ENCODE measurements around the gene KCNQ1OT1.

The KCNQ1OT1 gene

GRCh38 chr11:2738551-2739431 is 39.0 kb upstream of the KCNQ1OT1 start:
- no peak for DNase-seq (ENCODE audit: low spot score)
- Histone ChIP-seq H3K9ac (ENCODE audit: low read depth, low read length, poor library complexity) (no peak overlapping the region), H3K4me3 (ENCODE audit: low read length in 2 of 2) (no peak overlapping the region), H3K27ac (replicated peaks; ENCODE audit: low read length) (no peak overlapping the region), H3K4ac (ENCODE audit: low read length) (no peak overlapping the region), H3K79me1 (ENCODE audit: low read depth, low read length) (no peaks in the 10 kb centered on the region), H3K14ac (ENCODE audit: low read length) (peak overlapping the region; percentile 56), H3K18ac (ENCODE audit: low read length) (peak overlapping the region; percentile 83), H3K9me3 (replicated peaks in 1 of 2; ENCODE audit: control insufficient read depth in 2 of 2, insufficient read depth in 1 of 2, low read depth in 1 of 2, low read length in 2 of 2) (no peaks in the 10 kb centered on the region), H2BK5ac (ENCODE audit: low read length) (peak overlapping the region; percentile 66), H3K23ac (ENCODE audit: low read depth, low read length, poor library complexity) (peak overlapping the region; percentile 43), H3K36me3 (replicated peaks in 1 of 2; ENCODE audit: control insufficient read depth in 2 of 2, insufficient read depth in 2 of 2, low read length in 2 of 2) (no peaks in the 10 kb centered on the region), H2AFZ (ENCODE audit: low read length) (no peak overlapping the region), H4K8ac (ENCODE audit: low read depth, low read length) (no peak overlapping the region), H2AK5ac (ENCODE audit: low read depth, low read length) (peak overlapping the region; percentile 84), H2BK120ac (ENCODE audit: low read depth, low read length) (no peak overlapping the region), H4K91ac (ENCODE audit: low read depth, low read length, poor library complexity) (peak overlapping the region; percentile 12), H2BK12ac (ENCODE audit: low read length) (peak overlapping the region; percentile 46), H3K27me3 (ENCODE audit: control insufficient read depth in 3 of 3, insufficient read depth in 3 of 3, low read depth in 1 of 3, low read length in 3 of 3) (peaks cover 0 to 36% (median 0%) of the 10 kb centered on the region in 3 experiments), H3K4me2 (ENCODE audit: insufficient read depth, low read length, poor library complexity, severe bottlenecking) (no peak overlapping the region), H3K4me1 (ENCODE audit: control insufficient read depth in 2 of 2, insufficient read depth in 1 of 2, low read depth in 1 of 2, low read length in 2 of 2) (peaks cover 0 to 5% of the 10 kb centered on the region in 2 donors), H2BK15ac (ENCODE audit: low read length) (peak overlapping the region; percentile 81)
- no CpG with 5 or more reads among the region's 14 CpGs for WGBS, 2 donors (ENCODE audit: extremely low coverage in 2 of 2, insufficient read length in 2 of 2, insufficient replicate concordance in 1 of 2)

- H2BK5ac ChIP-seq (ENCODE audit: low read length), result no peak overlapping the region
- H3K4ac ChIP-seq (ENCODE audit: low read length), result no peak overlapping the region
- H3K9ac ChIP-seq (ENCODE audit: low read depth, low read length, poor library complexity), result peak overlapping the region; percentile 80
- peak overlapping the region; percentile 81 for H2BK15ac ChIP-seq (ENCODE audit: low read length)
- no peak for DNase-seq (ENCODE audit: low spot score)
- H2AK5ac ChIP-seq (ENCODE audit: low read depth, low read length), result peak overlapping the region; percentile 75
- H3K4me2 ChIP-seq (ENCODE audit: insufficient read depth, low read length, poor library complexity, severe bottlenecking), result no peak overlapping the region
- no peaks in the 10 kb centered on the region for H3K36me3 ChIP-seq (replicated peaks in 1 of 2; ENCODE audit: control insufficient read depth in 2 of 2, insufficient read depth in 2 of 2, low read length in 2 of 2)
- H2BK12ac ChIP-seq (ENCODE audit: low read length), result peak overlapping the region; percentile 16
- H4K91ac ChIP-seq (ENCODE audit: low read depth, low read length, poor library complexity), result no peak overlapping the region
- no CpG with 5 or more reads among the region's 5 CpGs for WGBS, 2 donors (ENCODE audit: extremely low coverage in 2 of 2, insufficient read length in 2 of 2, insufficient replicate concordance in 1 of 2)
- no peaks in the 10 kb centered on the region for H3K9me3 ChIP-seq (replicated peaks in 1 of 2; ENCODE audit: control insufficient read depth in 2 of 2, insufficient read depth in 1 of 2, low read depth in 1 of 2, low read length in 2 of 2)
- no peak overlapping the region for H2AFZ ChIP-seq (ENCODE audit: low read length)
- H4K8ac ChIP-seq (ENCODE audit: low read depth, low read length), result no peak overlapping the region
- no peak overlapping the region for H3K14ac ChIP-seq (ENCODE audit: low read length)
- H3K27ac ChIP-seq (replicated peaks; ENCODE audit: low read length), result no peak overlapping the region
- no peak overlapping the region for H2BK120ac ChIP-seq (ENCODE audit: low read depth, low read length)
- no peaks in the 10 kb centered on the region for H3K79me1 ChIP-seq (ENCODE audit: low read depth, low read length)
- H3K18ac ChIP-seq (ENCODE audit: low read length), result peak overlapping the region; percentile 71
- H3K23ac ChIP-seq (ENCODE audit: low read depth, low read length, poor library complexity), result peak overlapping the region; percentile 43
- no peak overlapping the region for H3K4me3 ChIP-seq (ENCODE audit: low read length in 2 of 2)
- peaks cover 0 to 27% (median 0%) of the 10 kb centered on the region in 3 experiments for H3K27me3 ChIP-seq (ENCODE audit: control insufficient read depth in 3 of 3, insufficient read depth in 3 of 3, low read depth in 1 of 3, low read length in 3 of 3)
- H3K4me1 ChIP-seq (ENCODE audit: control insufficient read depth in 2 of 2, insufficient read depth in 1 of 2, low read depth in 1 of 2, low read length in 2 of 2), result peaks cover 0 to 9% of the 10 kb centered on the region in 2 donors
These were observed 38.1 kb upstream of the KCNQ1OT1 start for GRCh38 chr11:2737866-2738265.

- Histone ChIP-seq H3K4me3 (ENCODE audit: low read length in 2 of 2) (no peak overlapping the region), H3K9me3 (replicated peaks in 1 of 2; ENCODE audit: control insufficient read depth in 2 of 2, insufficient read depth in 1 of 2, low read depth in 1 of 2, low read length in 2 of 2) (no peaks in the 10 kb centered on the region), H3K23ac (ENCODE audit: low read depth, low read length, poor library complexity) (no peak overlapping the region), H3K79me1 (ENCODE audit: low read depth, low read length) (no peaks in the 10 kb centered on the region), H3K9ac (ENCODE audit: low read depth, low read length, poor library complexity) (no peak overlapping the region), H4K8ac (ENCODE audit: low read depth, low read length) (no peak overlapping the region), H2BK120ac (ENCODE audit: low read depth, low read length) (peak overlapping the region; percentile 72), H3K4ac (ENCODE audit: low read length) (no peak overlapping the region), H3K18ac (ENCODE audit: low read length) (no peak overlapping the region), H2BK5ac (ENCODE audit: low read length) (no peak overlapping the region), H3K4me2 (ENCODE audit: insufficient read depth, low read length, poor library complexity, severe bottlenecking) (no peak overlapping the region), H2BK12ac (ENCODE audit: low read length) (peak overlapping the region; percentile 90), H3K36me3 (replicated peaks in 1 of 2; ENCODE audit: control insufficient read depth in 2 of 2, insufficient read depth in 2 of 2, low read length in 2 of 2) (no peaks in the 10 kb centered on the region), H3K4me1 (ENCODE audit: control insufficient read depth in 2 of 2, insufficient read depth in 1 of 2, low read depth in 1 of 2, low read length in 2 of 2) (peaks cover 0 to 11% of the 10 kb centered on the region in 2 donors), H3K14ac (ENCODE audit: low read length) (no peak overlapping the region), H2AK5ac (ENCODE audit: low read depth, low read length) (peak overlapping the region; percentile 92), H3K27me3 (ENCODE audit: control insufficient read depth in 3 of 3, insufficient read depth in 3 of 3, low read depth in 1 of 3, low read length in 3 of 3) (peaks cover 0 to 24% (median 0%) of the 10 kb centered on the region in 3 experiments), H4K91ac (ENCODE audit: low read depth, low read length, poor library complexity) (no peak overlapping the region), H3K27ac (replicated peaks; ENCODE audit: low read length) (no peak overlapping the region), H2AFZ (ENCODE audit: low read length) (no peak overlapping the region), H2BK15ac (ENCODE audit: low read length) (no peak overlapping the region)
- no peak for DNase-seq (ENCODE audit: low spot score)
- no CpG with 5 or more reads among the region's 7 CpGs for WGBS, 2 donors (ENCODE audit: extremely low coverage in 2 of 2, insufficient read length in 2 of 2, insufficient replicate concordance in 1 of 2)
These were observed 37.4 kb upstream of the KCNQ1OT1 start for GRCh38 chr11:2737226-2737590.

GRCh38 chr11:2736577-2737225 is 36.9 kb upstream of the KCNQ1OT1 start:
- Histone ChIP-seq H3K4me2 (ENCODE audit: insufficient read depth, low read length, poor library complexity, severe bottlenecking) (no peak overlapping the region), H4K91ac (ENCODE audit: low read depth, low read length, poor library complexity) (no peak overlapping the region), H2BK15ac (ENCODE audit: low read length) (peak overlapping the region; percentile 67), H2BK12ac (ENCODE audit: low read length) (peak overlapping the region; percentile 90), H3K9me3 (replicated peaks in 1 of 2; ENCODE audit: control insufficient read depth in 2 of 2, insufficient read depth in 1 of 2, low read depth in 1 of 2, low read length in 2 of 2) (no peaks in the 10 kb centered on the region), H3K36me3 (replicated peaks in 1 of 2; ENCODE audit: control insufficient read depth in 2 of 2, insufficient read depth in 2 of 2, low read length in 2 of 2) (no peaks in the 10 kb centered on the region), H3K4me3 (ENCODE audit: low read length in 2 of 2) (no peak overlapping the region), H3K9ac (ENCODE audit: low read depth, low read length, poor library complexity) (no peak overlapping the region), H4K8ac (ENCODE audit: low read depth, low read length) (no peak overlapping the region), H3K4ac (ENCODE audit: low read length) (peak overlapping the region; percentile 76), H3K27ac (replicated peaks; ENCODE audit: low read length) (no peak overlapping the region), H3K4me1 (ENCODE audit: control insufficient read depth in 2 of 2, insufficient read depth in 1 of 2, low read depth in 1 of 2, low read length in 2 of 2) (peaks cover 0 to 12% of the 10 kb centered on the region in 2 donors), H2BK5ac (ENCODE audit: low read length) (no peak overlapping the region), H3K23ac (ENCODE audit: low read depth, low read length, poor library complexity) (no peak overlapping the region), H3K14ac (ENCODE audit: low read length) (peak overlapping the region; percentile 89), H2AK5ac (ENCODE audit: low read depth, low read length) (peak overlapping the region; percentile 92), H3K79me1 (ENCODE audit: low read depth, low read length) (no peaks in the 10 kb centered on the region), H2BK120ac (ENCODE audit: low read depth, low read length) (peak overlapping the region; percentile 72), H2AFZ (ENCODE audit: low read length) (no peak overlapping the region), H3K18ac (ENCODE audit: low read length) (peak overlapping the region; percentile 76), H3K27me3 (ENCODE audit: control insufficient read depth in 3 of 3, insufficient read depth in 3 of 3, low read depth in 1 of 3, low read length in 3 of 3) (peaks cover 0 to 25% (median under 1%) of the 10 kb centered on the region in 3 experiments)
- DNase-seq (ENCODE audit: low spot score), result no peak
- no CpG with 5 or more reads among the region's 21 CpGs for WGBS, 2 donors (ENCODE audit: extremely low coverage in 2 of 2, insufficient read length in 2 of 2, insufficient replicate concordance in 1 of 2)

All from neuronal stem cell (in vitro differentiated cells).